IPS-20b (cell line): Measurements from ENCODE around the gene NOC4L.

ENCODE experiments used
- H3K27ac ChIP-seq: one replicate; pipeline ENCODE4 v1.5.1; 2013; ENCODE audit warnings: low read length
- H3K27me3 ChIP-seq: 2 replicates; pipeline ENCODE4 v1.6.1; 2013; ENCODE audit warnings: mild to moderate bottlenecking, low read length, inconsistent platforms; ENCODE audit not compliant: insufficient read depth
- H3K36me3 ChIP-seq: 2 replicates; pipeline ENCODE4 v1.6.1; 2013; ENCODE audit warnings: low read depth, mild to moderate bottlenecking, inconsistent platforms, low read length, moderate library complexity; ENCODE audit not compliant: insufficient read depth
- H3K4me1 ChIP-seq: 2 replicates; pipeline ENCODE4 v1.6.1; 2013; ENCODE audit warnings: mild to moderate bottlenecking, control low read depth, inconsistent platforms, low read length, moderate library complexity; ENCODE audit not compliant: insufficient read depth
- H3K4me3 ChIP-seq: 2 replicates; pipeline ENCODE4 v1.5.1; 2013; ENCODE audit warnings: mild to moderate bottlenecking, low read length, inconsistent platforms
- H3K9ac ChIP-seq: 2 replicates; pipeline ENCODE4 v1.6.1; 2013; ENCODE audit warnings: low read depth, mild to moderate bottlenecking, inconsistent platforms, low read length, moderate library complexity
- H3K9me3 ChIP-seq: 2 replicates; pipeline ENCODE4 v1.6.1; 2013; ENCODE audit warnings: mild to moderate bottlenecking, low read depth, low read length, inconsistent platforms; ENCODE audit not compliant: insufficient read depth

Gene NOC4L

GRCh38 chr12:132109741-132110140 lies 34.5 kb upstream of the NOC4L start:
- Histone ChIP-seq H3K4me1 (no peaks in the 10 kb centered on the region), H3K4me3 (no peak overlapping the region), H3K27me3 (no peaks in the 10 kb centered on the region), H3K9ac (no peak overlapping the region), H3K9me3 (no peaks in the 10 kb centered on the region), H3K27ac (no peak overlapping the region), H3K36me3 (peaks cover 51% of the 10 kb centered on the region)

- Histone ChIP-seq H3K9me3 (no peaks in the 10 kb centered on the region), H3K36me3 (peaks cover 53% of the 10 kb centered on the region), H3K27me3 (no peaks in the 10 kb centered on the region), H3K4me3 (no peak overlapping the region), H3K9ac (no peak overlapping the region), H3K4me1 (no peaks in the 10 kb centered on the region), H3K27ac (no peak overlapping the region)
Measured at GRCh38 chr12:132110677-132111076, 33.6 kb upstream of the NOC4L start.

GRCh38 chr12:132111654-132112304 lies 32.5 kb upstream of the NOC4L start:
- Histone ChIP-seq H3K9me3 (no peaks in the 10 kb centered on the region), H3K4me3 (no peak overlapping the region), H3K27ac (no peak overlapping the region), H3K27me3 (no peaks in the 10 kb centered on the region), H3K9ac (no peak overlapping the region), H3K36me3 (peaks cover 60% of the 10 kb centered on the region), H3K4me1 (no peaks in the 10 kb centered on the region)

- no peaks in the 10 kb centered on the region for H3K27me3 ChIP-seq
- no peak overlapping the region for H3K27ac ChIP-seq
- no peaks in the 10 kb centered on the region for H3K9me3 ChIP-seq
- no peaks in the 10 kb centered on the region for H3K4me1 ChIP-seq
- H3K4me3 ChIP-seq = no peak overlapping the region
- H3K36me3 ChIP-seq = peaks cover 49% of the 10 kb centered on the region
- no peak overlapping the region for H3K9ac ChIP-seq
Measured at GRCh38 chr12:132114667-132115066, 29.6 kb upstream of the NOC4L start.

- Histone ChIP-seq H3K36me3 (peaks cover 45% of the 10 kb centered on the region), H3K4me3 (no peak overlapping the region), H3K9me3 (no peaks in the 10 kb centered on the region), H3K4me1 (no peaks in the 10 kb centered on the region), H3K9ac (no peak overlapping the region), H3K27ac (no peak overlapping the region), H3K27me3 (no peaks in the 10 kb centered on the region)
Measured at GRCh38 chr12:132115500-132115899, 28.8 kb upstream of the NOC4L start.

GRCh38 chr12:132116709-132117557 lies 27.3 kb upstream of the NOC4L start:
- no peak overlapping the region for H3K9ac ChIP-seq
- H3K27me3 ChIP-seq = no peaks in the 10 kb centered on the region

GRCh38 chr12:132117558-132117875 lies 26.7 kb upstream of the NOC4L start:
- Histone ChIP-seq H3K27me3 (no peaks in the 10 kb centered on the region), H3K36me3 (peaks cover 53% of the 10 kb centered on the region), H3K9ac (no peak overlapping the region), H3K27ac (no peak overlapping the region), H3K4me3 (no peak overlapping the region), H3K4me1 (no peaks in the 10 kb centered on the region), H3K9me3 (no peaks in the 10 kb centered on the region)

More at GRCh38 chr12:132116709-132117557, 27.3 kb upstream of the NOC4L start:
- no peak overlapping the region for H3K4me3 ChIP-seq
- H3K36me3 ChIP-seq = peaks cover 47% of the 10 kb centered on the region
- no peaks in the 10 kb centered on the region for H3K9me3 ChIP-seq
- H3K4me1 ChIP-seq = no peaks in the 10 kb centered on the region
- H3K27ac ChIP-seq = no peak overlapping the region

- no peak overlapping the region for H3K9ac ChIP-seq
- no peaks in the 10 kb centered on the region for H3K9me3 ChIP-seq
- H3K4me1 ChIP-seq = no peaks in the 10 kb centered on the region
- H3K27me3 ChIP-seq = no peaks in the 10 kb centered on the region
- H3K36me3 ChIP-seq = peaks cover 52% of the 10 kb centered on the region
- H3K27ac ChIP-seq = no peak overlapping the region
- H3K4me3 ChIP-seq = no peak overlapping the region
Measured at GRCh38 chr12:132118876-132119275, 25.4 kb upstream of the NOC4L start.

GRCh38 chr12:132121283-132121682 lies 23.0 kb upstream of the NOC4L start:
- H3K27ac ChIP-seq = no peak overlapping the region
- H3K36me3 ChIP-seq = peaks cover 52% of the 10 kb centered on the region
- H3K4me1 ChIP-seq = no peaks in the 10 kb centered on the region
- no peaks in the 10 kb centered on the region for H3K9me3 ChIP-seq
- no peak overlapping the region for H3K9ac ChIP-seq
- H3K27me3 ChIP-seq = no peaks in the 10 kb centered on the region
- H3K4me3 ChIP-seq = no peak overlapping the region

- Histone ChIP-seq H3K9ac (no peak overlapping the region), H3K9me3 (peaks cover 24% of the 10 kb centered on the region), H3K36me3 (peaks cover 75% of the 10 kb centered on the region), H3K27me3 (no peaks in the 10 kb centered on the region), H3K27ac (no peak overlapping the region), H3K4me1 (no peaks in the 10 kb centered on the region), H3K4me3 (no peak overlapping the region)
Measured at GRCh38 chr12:132123970-132124765, 20.1 kb upstream of the NOC4L start.

GRCh38 chr12:132124766-132125425 lies 19.4 kb upstream of the NOC4L start:
- Histone ChIP-seq H3K27ac (no peak overlapping the region), H3K36me3 (peaks cover 75% of the 10 kb centered on the region)

More at GRCh38 chr12:132124766-132125425, 19.4 kb upstream of the NOC4L start:
- Histone ChIP-seq H3K4me1 (no peaks in the 10 kb centered on the region), H3K9ac (no peak overlapping the region), H3K4me3 (no peak overlapping the region), H3K27me3 (no peaks in the 10 kb centered on the region; the same call in 1 of the 2 replicates), H3K9me3 (peaks cover 29% of the 10 kb centered on the region)
